GM18517 (cell line): ENCODE results near the gene LAMA2.

Source experiments
- ATAC-seq: cut with Tn5 transposase; IDR thresholded peaks from one replicate; pipeline ENCODE4 v1.9.1; 2021; ENCODE audit warnings: mild to moderate bottlenecking, moderate library complexity; ENCODE audit not compliant: unreplicated experiment

LAMA2 gene

GRCh38 chr6:129344379-129344778, 461.4 kb downstream of the LAMA2 start:
- ATAC-seq, result no peak

- ATAC-seq, result no peak
These were observed 463.0 kb downstream of the LAMA2 start for GRCh38 chr6:129345890-129346289.

DNA sequence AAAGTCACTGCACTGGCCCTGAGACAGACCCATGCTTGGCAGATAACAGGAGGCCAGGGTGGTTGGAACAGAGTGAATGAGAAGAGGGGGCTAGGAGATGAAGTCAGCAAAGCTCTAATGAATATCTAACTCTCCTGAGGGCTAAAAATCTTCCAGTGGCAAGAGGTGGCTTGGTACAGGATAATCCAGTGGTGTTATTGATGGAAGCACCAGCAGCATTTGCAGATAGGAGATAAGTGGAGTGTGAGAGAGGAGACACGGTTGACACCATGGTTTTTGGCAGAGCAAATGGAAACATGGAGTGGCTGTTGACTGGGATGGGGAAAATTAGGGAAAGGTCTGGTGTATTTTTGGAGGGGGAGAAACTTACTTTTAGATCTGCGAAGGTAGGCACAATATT, 464.0 kb downstream of the LAMA2 start:
- no peak for ATAC-seq

DNA sequence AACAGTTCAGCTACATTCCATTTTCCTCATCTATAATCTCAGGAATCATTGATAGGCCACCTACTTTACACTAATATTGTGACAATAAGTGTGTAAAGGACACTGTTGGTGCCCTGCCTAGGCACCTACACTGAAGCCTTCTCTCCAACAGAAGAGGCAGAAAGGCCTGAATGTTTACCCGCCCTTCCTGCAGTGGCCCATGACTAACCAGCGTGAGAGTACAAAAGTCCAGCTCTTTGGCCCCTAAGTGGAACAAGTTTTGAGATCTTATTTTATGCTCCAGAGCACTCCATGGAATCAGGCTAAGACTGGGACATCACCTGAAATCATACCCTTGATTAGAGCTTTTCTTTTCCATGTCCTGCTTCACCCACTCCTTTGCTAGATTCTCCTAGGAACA, 467.3 kb downstream of the LAMA2 start:
- no peak for ATAC-seq

- ATAC-seq, result no peak
These were observed 468.9 kb downstream of the LAMA2 start for GRCh38 chr6:129351807-129352206.

- ATAC-seq, result no peak
These were observed 470.1 kb downstream of the LAMA2 start for GRCh38 chr6:129353067-129353466.

GRCh38 chr6:129356129-129356528, 473.2 kb downstream of the LAMA2 start:
- no peak for ATAC-seq

GRCh38 chr6:129359811-129360681, 477.1 kb downstream of the LAMA2 start:
- no peak for ATAC-seq

DNA sequence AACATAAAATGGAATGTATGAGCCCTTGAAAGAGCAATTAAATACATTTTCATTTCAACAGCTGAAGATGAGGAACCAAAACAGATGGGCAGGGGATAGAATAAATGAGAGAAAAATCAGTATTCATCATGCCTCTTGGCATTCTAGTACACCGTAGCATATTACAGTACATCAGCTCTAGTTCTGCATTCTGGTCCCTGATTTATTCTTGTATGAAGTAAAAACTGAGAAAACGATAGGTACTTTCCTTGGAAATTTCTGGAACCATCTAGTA, 477.7 kb downstream of the LAMA2 start:
- no peak for ATAC-seq

GRCh38 chr6:129364037-129364436, 481.1 kb downstream of the LAMA2 start:
- no peak for ATAC-seq

DNA sequence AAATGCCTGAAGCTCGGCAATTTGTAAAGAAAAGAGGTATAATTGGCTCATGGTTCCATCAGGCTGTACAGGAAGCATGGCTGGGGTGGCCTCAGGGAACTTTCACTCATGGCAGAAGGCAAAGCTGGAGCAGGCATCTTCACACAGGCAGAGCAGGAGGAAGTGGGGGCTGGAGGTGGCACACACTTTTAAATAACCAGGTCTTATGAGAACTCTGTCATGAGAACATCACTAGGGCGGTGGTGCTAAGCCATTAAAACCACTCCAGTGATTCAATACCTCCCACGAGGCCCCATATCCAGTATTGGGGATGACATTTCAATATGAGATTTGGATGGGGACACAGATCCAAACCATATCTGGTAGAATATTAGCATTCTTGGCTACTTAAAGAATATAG, 481.8 kb downstream of the LAMA2 start:
- ATAC-seq, result no peak

GRCh38 chr6:129368076-129368475, 485.1 kb downstream of the LAMA2 start:
- ATAC-seq, result no peak

DNA sequence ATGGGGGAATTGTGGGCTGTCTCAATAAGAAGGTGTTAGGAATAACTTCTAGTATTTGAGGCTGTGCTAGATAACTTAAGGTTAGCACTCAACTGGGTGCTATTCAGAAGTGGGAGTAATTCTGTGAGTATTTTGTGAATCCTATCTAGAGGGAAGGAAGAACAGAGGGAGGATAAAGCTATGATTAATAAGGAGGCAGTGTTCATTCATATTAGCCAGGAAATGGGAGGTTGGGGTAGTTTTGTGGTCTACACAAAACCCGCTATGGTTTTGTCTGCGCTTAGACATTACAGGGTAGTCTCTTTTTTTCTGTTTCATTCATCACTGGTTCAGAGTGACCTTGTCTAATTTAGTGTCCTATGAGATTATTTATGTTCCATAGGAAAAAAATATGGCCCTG, 486.0 kb downstream of the LAMA2 start:
- no peak for ATAC-seq

DNA sequence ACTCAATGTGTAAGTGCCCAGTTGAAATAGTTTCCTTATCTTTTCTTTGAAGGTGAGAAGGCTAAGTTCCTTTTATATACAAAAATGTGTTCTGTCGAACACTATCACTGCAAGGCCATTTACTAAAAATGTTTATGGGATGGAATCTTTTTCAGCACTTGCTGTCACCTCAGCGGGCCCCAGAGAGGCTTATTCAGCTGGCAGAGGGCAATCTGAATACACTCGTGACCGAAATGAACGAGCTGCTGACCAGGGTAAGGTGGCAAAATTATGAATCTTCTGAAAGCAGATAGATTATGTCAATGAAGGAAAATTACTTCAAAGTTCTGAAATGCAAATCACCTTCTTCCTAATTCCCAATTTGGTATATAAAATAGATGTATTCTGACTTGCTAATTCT, 486.8 kb downstream of the LAMA2 start:
- ATAC-seq, result no peak

DNA sequence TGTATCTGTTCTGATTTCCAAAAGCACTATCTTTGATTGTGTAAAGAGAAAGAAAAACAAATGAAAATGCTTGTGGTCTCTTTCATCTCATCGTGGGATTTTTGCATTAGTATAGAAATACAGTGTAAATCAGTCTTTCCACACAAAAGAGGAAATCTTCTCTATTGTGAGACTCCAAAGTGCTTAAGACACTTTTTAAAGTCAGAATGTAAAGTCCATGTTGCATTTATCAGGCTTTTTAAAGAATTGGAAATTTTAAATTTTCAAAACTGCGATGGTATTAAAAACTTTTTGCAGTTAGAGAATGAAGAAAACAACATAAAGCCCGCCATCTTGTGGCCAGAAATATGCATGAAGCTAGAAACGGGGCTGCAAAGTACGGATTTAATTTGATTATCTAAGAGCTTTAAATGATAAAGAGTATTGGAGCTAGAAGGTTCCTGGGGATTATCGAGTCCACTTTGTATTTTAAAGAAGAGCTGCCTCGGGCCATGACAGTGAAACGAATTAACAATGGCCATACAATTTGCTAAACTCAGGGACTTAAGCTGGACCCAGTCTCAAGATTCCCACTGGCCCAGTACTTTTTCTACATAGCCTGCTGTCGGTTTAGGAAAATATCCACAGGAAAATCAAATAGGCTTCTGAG, 487.5 kb downstream of the LAMA2 start:
- no peak for ATAC-seq

- ATAC-seq, result no peak
These were observed 498.9 kb downstream of the LAMA2 start for GRCh38 chr6:129381885-129382284.

GRCh38 chr6:129382916-129383315, 500.0 kb downstream of the LAMA2 start:
- no peak for ATAC-seq

DNA sequence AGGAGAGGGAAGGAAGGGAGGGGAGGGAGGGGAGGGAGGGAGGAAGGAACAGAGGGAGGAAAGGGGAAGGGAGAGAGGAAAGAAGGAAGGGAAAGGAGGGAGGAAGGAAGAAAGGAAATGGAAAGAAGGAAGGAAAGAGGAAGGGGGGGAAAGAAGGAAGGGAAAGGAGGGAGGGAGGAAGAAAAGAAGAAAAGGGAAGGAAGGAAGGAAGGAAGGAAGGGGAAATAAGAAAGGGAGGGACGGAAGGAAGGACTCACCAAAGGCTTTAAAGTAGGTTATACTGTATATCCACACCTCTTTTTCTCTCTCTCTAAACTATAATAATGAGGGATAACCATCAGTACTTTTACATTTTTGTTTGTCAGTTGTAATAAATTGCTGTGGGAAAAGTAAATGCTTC, 502.2 kb downstream of the LAMA2 start:
- no peak for ATAC-seq

DNA sequence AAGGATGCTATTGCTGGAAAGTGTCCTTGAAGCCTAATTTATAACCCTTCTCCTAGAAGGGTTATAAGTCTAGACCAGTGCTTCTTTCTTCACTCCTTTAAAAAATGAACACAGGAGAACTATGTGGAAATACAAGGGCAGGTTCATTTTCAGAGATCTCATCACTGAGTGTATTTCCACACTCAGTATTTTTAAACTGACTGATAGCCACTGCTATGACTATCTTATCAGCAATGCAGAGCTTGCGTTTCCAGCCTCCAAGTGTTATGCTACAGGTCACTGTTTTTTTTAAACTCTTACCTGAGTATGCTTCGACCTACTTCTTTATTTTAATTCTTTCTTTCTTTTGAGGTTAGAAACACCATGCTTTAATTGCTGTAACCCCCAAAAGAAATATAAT, 508.0 kb downstream of the LAMA2 start:
- ATAC-seq, result no peak

- ATAC-seq, result no peak
These were observed 510.7 kb downstream of the LAMA2 start for GRCh38 chr6:129393654-129394053.

GRCh38 chr6:129398764-129399163, 515.8 kb downstream of the LAMA2 start:
- ATAC-seq, result no peak

GRCh38 chr6:129402244-129402643, 519.3 kb downstream of the LAMA2 start:
- ATAC-seq, result no peak

DNA sequence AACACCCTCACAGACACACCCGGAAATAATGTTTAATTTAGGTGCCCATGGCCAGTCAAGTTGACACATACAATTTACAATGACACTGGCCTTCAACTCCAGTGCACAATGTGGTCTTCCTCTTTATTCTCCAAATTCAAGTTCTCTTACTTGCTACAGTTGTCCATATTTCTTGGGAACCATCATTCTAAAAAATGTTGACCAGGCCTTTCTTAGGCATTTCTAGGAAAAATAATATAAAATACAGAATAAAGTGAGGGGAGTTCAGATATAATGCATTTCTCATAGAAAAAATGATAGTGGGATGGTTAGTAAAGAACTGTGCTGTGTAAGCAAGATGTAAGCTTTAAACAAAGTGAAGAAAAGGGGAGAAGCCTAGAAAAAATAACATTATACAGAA, 528.2 kb downstream of the LAMA2 start:
- no peak for ATAC-seq
